Stimulated activated CD8-positive, alpha-beta memory T cell treated with anti-CD3 and anti-CD28 coated beads, Interleukin-15, amount 100 ng/mL, for 4 hours (primary cell): Measurements from ENCODE around the gene KLK7.
"Not testable (repeated sequence)": the region's sequence is repeated elsewhere in the genome, so short reads cannot be mapped to it uniquely, and the experiment has no call there.

Experiments
- DNase-seq, 2 donors: peaks; one replicate each; pipeline ENCODE4 v3.0.0-alpha.2; 2020; ENCODE audit warnings: low read depth in 2 of 2

Gene KLK7

DNA sequence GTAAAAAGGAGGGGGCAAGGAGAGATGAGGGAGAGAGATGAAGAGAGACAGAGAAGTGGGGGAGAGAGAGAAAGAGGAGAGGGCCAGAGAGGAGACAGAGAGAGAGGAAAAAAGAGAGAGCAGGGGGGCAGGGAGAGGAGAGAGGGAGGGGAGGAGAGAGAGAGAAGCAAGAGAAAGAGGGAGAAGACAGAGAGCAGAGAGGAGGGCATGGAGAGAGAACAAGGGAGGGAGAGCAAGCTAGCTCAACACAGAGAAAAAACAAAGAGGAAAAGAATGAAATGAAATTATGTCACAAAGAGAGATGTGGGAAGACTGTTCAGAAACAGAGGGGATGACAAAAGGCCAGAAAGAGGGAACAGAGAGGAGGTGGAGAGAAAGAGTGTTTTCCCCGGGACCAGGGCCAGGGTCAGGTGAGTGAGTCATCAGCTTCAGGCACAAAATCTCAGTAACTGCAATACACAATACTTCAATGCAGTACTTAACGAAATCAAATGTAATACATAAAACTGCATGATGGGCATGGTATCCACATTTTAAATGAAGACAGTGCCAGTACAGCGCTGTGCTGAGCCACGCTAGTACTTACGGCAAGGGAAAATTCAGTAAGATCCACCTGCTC lies 4.8 kb downstream of the KLK7 start:
- DNase-seq, result no peak

DNA sequence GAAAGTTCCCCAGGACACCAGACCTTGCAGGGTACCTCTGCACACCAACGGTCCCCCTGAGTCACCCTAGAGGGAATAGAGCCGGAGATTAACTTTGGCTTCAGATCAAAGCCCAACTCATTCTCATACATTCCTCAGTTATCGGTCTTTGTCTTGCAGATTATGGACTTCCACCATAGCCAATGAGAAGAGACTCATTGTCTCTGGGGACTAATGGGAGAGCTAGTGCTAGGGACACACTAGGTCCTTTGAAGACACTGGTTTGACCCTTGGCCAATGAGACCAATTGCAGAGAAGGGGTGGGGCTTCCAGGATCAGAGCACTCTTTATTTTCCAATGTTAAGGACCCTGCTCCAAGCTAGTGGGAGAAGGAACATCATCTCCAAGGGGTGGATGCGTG lies 6.1 kb downstream of the KLK7 start:
- no peak for DNase-seq

DNA sequence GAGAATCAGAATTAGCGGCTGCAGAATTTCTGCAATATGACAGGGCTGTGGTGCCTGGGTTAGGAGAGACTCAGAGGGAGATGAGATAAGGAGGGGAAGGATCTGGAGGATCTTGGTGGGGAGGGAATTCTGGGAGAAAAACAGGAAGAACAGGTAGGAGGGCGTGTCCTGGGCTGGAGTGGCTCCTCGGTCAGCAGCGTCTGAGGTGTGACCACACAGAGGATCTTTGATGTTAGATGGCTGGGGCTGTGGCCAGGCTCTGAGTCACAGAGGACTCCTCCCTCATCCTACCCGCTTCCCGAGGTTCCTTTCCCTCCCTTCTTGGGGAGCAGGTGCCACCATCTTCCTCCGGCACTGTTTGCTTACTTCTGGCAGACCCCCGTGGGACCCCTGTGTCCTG lies 8.0 kb downstream of the KLK7 start:
- no peak for DNase-seq

DNA sequence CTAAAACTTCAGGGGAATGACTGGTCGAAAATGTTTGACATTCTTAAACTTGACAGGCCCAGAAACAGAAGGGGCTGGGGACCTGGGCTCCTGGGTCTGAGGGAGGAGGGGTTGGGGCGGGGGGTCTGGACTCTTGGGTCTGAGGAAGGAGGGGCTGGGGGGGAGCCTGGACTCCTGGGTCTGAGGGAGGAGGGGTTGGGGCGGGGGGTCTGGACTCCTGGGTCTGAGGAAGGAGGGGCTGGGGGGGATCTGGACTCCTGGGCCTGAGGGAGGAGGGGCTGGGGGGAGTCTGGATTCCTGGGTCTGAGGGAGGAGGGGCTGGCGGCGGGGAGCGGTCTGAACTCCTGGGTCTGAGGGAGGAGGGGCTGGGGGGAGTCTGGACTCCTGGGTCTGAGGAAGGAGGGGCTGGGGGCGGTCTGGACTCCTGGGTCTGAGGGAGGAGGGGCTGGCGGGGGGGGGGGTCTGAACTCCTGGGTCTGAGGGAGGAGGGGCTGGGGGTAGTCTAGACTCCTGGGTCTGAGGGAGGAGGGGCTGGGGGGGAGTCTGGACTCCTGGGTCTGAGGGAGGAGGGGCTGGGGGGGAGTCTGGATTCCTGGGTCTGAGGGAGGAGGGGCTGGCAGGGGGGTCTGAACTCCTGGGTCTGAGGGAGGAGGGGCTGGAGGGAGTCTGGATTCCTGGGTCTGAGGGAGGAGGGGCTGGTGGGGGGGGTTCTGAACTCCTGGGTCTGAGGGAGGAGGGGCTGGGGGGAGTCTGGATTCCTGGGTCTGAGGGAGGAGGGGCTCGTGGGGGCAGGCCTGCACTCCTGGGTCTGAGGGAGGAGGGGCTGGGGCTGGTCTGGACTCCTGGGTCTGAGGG lies 8.8 kb downstream of the KLK7 start:
- DNase-seq, result no peak

DNA sequence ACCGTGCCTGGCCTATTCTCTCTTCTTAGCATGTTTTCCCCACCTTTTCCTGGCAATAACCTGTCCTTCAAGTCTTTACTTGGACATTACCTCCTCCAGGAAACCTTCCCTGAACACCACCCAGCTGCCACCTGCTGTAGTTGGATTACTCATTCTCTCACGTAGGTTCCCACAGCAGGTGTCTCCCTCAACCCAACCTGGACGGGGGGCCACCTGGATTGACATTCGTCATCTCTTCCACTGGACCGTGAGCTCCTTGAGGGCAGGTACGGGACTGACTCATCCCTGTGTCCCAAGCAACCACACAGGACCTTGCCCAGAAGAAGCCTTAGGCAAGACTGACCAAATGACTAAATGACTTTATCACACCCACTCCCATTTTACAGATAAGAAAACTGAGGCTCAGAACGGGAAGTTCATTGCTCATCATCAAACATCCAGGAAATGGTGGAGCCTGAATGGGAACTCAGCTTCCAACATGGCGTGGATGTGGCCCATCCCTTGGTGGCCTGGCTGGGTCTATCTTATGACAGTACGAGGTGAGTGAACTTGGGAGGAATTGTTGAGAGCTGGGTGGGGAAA lies 10.8 kb downstream of the KLK7 start:
- DNase-seq, result no peak

DNA sequence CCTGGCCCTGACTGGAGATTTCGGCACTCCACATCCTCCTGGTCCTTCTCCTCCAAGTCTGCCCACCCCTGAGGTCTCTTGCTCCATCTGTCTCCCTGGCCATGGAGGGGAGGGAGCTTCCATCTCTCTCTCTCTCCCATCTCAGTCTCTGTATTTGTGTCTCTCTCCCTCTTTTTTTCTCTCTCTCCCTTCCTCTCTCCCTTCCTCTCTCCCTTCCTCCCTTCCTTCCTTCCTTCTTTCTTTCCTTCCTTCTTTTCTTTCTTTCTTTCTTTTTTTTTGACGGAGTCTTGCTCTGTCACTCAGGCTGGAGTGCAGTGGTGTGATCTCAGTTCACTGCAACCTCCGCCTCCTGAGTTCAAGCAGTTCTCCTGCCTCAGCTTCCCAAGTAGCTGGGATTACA lies 13.9 kb downstream of the KLK7 start:
- not testable (repeated sequence) for DNase-seq

DNA sequence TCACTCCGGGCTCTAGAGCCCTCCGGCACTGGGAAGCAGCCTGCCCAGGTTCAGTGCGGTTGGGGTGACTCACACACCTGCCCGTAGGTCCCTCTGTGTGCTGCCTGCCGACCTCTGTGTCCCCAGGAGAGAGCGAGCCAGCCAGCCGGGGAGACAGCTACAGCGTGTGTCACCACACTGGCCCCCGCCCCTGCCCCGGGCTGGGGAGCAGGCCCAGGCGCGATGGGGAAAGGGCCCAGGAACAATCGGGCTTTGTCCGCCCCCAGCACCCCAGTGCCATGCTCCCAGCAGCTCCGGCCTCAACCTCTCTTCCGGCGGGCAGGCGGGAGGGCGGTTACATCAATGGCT lies 14.3 kb downstream of the KLK7 start, which contains the start of gene KLK6:
Gene KLK6 (minus strand): TSS at position 179 of the 348 bp plus-strand sequence. CDS start 1,487 bp downstream, outside the sequence.
- DNase-seq, result no peak

DNA sequence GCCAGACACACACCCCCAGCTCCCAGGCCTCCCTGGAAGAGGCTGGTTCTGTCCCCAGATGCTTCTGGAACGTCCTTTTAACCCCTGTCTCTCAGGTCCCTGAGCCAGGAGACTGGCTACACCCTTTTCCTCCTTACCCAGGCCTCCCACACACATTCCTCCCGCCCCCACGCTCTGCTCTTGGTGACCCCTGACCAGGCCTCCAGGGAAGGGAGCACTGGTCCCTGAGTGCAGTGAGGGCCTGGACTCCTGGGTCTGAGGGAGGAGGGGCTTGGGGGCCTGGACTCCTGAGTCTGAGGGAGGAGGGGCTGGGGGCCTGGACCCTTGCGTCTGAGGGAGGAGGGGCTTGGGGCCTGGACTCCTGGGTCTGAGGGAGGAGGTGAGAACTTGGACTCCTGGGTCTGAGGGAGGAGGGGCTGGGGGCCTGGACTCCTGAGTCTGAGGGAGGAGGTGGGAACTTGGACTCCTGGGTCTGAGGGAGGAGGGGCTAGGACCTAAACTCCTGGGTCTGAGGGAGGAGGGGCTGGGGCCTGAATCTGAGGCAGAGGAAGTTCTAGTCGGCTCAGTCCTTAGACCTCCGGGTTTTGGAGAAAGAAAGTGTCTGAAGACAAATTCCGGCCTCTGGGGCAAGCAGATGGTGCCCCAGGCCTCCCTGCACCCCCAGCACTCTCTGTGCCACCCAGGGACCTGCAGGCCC lies 14.9 kb downstream of the KLK7 start:
- DNase-seq, result no peak

DNA sequence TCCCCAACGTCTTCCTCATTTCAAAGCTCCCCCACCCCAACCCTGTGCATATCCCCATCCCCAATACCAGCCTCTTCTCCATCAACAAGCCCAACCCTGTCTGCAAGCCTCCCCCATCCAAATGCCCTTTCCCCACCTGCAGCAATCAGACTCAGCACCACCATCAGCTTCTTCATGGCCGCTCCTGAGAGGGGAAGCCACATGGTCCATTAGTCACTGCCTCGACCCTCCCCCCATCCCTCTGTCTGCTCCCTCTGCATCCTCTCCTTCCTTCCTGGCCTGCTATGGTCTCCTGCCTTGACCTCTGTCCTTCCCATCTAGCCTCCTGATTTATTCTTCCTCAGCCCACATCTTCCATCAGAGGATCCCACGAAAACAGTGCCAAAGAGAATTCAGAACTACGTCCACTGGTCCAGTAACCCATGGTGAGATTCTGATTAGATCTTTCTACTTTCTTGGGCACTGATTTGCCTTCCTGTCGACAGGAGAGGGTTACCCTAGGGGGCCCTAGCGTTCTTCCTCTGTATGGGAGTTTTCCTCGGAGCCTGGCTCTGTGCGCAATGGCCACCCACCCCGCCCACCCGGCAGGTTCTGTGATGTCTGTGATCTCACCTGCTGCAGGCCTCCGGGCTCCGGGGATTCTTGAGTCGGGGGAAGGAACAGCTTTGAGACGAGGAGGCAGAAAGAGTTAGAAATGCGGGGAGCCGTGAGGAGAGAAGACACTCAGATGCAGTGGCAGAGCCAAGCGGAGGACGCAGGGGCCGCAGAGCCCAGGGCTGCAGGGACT lies 15.6 kb downstream of the KLK7 start:
- DNase-seq, result no peak

DNA sequence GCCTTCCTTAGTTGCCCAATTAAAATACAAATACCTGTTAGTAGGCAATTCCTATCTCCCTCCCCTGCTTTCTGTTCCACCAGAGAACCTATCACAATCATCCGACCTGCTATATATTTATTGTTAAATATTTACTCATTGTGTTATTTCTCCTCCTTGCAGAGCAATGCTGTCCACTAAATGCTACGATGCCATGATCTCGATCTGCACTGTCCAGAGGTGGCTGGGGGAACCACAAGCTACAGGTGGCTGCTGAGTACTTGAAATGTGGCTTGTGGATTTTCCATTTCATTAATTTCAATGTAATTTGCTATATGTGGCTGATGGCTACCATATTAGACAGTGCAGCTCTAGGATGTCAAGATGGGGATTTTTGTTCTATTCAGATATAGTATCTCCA lies 19.5 kb downstream of the KLK7 start:
- DNase-seq, result no peak

DNA sequence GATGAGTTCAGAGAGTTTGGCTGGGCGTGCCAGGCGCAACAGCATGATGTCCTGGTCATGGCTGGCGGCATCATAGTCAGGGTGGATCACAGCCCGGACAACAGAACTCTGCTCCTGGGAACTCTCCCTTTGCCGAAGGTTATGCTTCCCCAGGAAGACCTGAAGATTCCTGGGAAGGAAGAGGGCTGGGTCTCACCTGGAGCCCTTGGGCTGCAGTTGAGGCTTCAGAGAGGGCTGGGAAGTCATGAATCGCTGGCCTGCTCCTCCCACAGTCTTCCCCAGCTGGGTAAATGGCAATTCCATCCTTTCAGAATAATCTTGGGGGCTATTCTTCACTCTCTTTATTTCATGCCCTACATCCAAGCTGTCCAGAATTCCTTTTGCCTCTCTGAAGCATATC lies 20.3 kb downstream of the KLK7 start:
- no peak for DNase-seq

DNA sequence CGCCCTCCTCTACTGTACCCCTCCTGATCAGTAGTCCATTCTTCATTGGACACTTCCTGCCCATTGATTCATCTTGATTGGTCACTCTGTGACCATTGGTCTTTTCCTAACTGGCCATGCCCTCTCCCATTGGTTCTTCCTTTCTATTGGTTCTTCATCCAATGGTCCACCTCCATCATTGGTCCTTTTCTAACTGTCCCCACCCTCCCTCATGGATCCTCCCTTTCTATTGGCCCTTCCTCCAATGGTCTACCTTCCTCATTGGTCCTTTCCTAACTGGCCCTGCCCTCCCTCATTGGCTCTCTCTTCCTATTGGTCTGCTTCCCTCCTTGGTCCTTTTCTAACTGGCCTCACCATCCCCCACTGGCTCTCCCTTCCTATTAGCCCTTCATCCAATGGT lies 21.5 kb downstream of the KLK7 start:
- DNase-seq, result no peak

DNA sequence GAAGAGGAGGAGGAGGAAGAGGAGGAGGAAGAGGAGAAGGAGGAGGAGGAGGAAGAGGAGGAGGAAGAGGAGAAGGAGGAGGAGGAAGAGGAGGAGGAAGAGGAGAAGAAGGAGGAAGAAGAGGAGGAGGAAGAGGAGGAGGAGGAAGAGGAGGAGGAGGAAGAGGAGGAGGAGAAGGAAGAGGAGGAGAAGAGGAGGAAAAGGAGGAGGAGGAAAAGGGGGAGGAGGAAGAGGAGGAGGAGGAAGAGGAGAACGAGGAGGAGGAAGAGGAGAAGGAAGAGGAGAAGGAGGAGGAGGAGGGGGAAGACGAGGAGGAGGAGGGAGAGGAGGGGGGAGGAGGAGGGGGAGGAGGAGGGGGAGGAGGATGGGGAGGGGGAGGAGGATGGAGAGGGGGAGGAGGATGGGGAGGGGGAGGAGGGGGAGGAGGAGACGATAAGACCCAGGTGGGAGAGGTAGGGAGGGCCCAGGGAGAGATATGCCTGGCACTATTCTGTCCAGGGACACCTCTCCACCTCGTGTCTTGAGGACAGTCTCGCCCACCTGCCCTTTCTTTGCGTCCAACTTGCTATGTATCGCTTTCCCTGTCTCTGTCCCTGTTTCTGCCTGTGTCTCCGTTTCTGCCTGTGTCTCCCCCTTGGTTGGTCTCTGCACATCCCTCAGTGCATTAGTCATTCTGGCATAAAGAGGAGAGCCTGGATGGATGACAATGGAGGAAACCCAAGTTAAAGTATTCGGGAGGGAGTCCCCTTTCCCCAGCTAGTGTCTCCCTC lies 23.8 kb downstream of the KLK7 start:
- no peak for DNase-seq

DNA sequence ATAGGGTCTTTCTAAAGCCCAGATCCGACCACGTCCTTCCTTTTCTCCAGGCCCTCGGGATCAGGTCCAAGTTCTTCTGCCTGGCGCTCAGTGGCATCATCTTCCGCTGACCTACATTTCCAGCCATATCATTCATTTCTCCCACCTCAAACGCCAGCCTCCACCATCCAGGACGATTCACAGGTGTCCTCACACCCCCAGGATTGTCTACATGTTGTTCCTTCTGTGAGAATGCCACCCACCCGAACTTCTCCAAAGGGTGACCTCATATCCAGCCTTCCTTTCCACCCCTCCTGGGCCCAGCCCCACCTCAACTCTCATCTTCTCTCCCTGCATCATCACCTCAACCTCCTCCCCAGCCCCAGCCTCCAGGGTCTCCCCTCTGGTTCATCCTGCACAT lies 26.1 kb downstream of the KLK7 start:
- DNase-seq, result no peak

DNA sequence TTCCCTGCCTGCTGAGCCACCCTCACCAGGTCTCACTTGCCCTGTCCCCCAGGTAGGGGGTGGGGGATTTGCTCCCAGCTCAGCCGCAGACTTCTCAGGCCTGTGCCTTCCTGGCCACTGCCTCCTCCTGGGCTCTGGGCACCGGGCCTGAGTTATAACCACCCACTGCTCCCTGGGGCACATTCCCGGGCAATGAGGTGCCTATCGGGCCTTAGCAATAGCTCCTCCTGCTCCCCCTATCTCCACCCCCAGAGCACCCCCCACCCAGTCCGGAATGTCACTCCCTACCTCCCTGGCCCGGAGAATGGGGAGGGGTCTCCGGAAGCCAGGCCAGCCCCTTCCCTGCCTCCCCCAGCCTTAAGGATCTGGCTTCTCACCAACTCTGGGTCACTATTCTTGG lies 30.8 kb downstream of the KLK7 start, which contains the start of gene KLK5:
Gene KLK5 (minus strand): TSS at position 129 of the 400 bp plus-strand sequence. CDS start 381 bp downstream, outside the sequence.
- DNase-seq, result no peak

DNA sequence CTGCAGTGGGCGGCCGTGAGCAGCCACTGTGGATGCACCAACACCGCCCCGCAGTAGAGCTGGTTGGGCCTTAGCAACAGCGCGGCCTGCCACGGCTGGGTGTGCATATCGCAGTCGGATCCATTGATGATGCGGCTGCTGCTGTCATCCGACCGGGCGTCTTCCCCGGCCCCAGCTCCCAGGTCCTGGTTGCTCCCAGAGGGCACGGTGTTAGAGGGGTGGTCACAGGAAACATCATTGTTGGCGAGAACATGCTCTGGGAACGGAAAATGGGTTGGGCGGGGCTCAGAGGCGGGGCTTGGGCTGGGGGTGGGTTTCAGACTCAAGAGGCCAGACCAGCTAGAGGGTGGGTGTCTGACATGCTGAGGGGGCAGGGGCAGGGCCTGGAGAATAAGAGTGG lies 33.9 kb downstream of the KLK7 start:
- DNase-seq, result no peak

DNA sequence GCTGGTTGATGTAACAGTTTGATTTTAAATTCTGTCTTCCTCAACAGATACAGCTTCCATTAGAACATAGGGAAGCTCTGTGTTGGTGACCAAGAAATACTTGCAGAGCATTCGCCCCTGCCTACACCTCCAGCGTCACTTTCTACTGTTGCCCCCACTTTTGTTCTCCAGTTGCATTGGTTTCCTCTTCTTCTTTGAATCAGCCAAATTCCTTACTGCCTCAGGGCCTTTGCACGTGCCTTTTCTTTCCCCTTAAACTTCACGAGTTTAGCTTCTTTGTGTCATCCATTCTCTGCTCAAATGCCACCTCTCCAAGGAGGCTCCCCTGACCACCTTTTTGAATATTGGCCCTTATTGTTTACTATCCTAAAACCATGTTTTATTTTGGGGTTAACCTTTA lies 36.6 kb downstream of the KLK7 start:
- no peak for DNase-seq

DNA sequence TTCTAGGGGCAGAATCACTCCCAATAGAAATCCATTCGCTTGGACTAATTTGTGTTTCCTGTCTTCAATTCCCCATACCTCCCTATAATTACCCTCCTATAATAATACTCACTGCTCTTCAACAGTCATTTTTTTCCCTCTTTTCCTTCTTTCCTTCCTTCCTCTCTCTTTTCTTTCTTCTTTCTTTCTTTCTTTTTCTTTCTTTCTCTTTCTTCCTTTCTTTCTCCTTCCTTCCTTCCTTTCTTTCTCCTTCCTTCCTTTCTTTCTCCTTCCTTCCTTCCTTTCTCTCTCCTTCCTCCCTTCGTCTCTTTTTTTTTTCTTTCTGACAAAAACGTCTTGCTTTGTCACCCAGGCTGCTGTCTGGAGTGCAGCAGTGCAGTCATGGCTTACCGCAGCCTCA lies 38.9 kb downstream of the KLK7 start:
- DNase-seq, result no peak

DNA sequence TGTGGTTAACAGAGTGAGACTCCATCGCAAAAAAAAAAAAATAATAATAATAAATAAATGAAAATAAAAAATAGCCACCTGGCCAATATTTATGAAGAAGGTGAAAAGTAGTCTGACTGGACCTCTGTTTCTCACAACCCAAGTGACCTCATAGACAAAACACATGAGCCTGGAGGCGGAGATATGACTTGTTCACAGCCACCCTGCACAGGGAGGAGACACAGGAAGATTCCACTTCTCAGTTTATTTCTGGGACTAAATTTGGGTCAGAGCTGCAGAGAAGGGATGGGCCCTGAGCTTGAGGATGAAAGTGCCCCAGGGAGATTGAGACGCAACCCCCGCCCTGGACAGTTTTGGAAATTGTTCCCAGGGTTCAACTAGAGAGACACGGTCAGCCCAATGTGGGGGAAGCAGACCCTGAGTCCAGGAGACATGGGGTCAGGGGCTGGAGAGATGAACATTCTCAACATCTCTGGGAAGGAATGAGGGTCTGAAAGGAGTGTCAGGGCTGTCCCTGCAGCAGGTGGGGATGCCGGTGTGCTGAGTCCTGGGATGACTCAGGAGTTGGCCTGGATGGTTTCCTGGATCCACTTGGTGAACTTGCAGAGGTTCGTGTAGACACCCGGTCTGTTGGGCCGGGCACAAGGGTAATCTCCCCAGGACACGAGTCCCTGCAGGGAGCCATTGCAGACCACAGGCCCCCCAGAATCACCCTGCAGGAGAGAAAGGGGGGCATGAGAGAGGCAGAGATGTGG lies 40.5 kb downstream of the KLK7 start:
- DNase-seq, result no peak

DNA sequence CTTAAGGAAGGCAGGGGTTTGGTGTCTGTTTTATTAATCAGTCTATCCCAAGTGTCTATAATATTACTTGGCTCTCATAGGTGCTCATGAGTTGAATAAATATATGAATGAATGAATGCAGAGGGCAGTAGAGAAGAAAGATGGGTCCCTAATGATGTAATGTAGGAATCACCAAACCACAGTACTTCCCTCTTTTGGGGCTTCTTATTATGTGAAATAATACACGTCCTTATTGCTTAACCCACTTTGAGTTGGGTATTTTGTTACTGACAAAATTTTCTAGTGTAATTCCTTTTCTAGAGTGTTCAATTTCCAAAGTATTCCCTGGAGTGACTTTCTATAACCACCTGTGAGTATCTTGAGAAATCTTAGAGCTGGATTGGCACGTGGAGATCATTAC lies 44.1 kb downstream of the KLK7 start:
- DNase-seq, result no peak
